Stimulated activated CD4-positive, alpha-beta T cell treated with anti-CD3 and anti-CD28 coated beads, Interleukin-15, amount 100 ng/mL, for 24 hours (primary cell): ENCODE measurements around the gene LGI4.
A peak's percentile ranks its signal among the peaks of the same experiment; 100 is the strongest.

ENCODE experiments used
- DNase-seq: peaks from one replicate; pipeline ENCODE4 v3.0.0-alpha.2; 2020

The LGI4 gene

DNA sequence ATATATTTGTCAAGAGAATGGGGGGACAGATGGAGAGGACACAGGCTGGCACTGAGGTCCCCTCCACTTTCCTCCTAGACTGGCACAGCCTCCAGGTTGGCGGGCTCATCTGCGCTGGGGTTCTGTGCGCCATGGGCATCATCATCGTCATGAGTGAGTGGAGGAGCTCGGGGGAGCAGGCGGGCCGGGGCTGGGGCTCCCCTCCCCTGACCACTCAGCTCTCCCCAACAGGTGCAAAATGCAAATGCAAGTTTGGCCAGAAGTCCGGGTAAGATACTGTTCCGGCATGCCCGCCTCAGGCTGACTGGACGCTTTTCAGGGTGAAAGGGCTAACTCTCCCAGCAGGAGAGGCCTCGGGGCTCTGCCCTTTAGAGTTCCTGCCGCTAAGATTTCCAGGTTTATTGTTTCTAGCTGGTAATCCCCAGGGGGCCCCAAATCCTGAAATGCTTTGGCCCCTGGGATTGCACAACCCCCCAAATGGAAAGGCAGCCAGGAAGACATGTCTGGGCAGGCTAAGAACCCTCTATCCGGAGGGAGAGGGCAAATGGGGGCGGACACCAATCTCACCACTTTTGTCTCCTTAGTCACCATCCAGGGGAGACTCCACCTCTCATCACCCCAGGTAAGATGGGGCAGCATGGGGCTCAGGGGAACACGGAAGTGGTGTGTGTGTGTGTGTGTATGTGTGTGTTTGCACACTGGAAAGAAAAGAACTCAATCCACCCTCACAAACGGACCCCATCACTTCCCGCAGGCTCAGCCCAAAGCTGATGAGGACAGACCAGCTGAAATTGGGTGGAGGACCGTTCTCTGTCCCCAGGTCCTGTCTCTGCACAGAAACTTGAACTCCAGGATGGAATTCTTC lies 11.9 kb downstream of the LGI4 start:
- no peak for DNase-seq

DNA sequence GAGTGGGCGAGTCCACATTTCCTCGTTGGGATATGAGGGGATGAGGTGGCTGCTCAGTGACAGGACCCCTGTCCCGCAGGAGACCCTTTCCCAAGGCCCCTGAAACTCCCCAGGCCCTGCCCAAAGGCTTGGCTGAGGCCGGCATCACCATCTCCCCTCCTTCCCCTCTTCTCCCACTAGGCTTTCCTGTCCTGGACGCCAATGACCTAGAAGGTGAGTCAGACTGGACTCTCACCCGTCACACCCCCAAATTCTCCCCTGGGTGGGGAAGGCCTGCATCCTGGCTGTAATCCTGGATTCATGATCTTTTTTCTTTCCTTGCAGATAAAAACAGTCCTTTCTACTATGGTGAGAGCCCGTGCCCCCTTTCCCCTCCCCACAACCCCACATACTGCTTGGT lies 14.0 kb downstream of the LGI4 start:
- no peak for DNase-seq

DNA sequence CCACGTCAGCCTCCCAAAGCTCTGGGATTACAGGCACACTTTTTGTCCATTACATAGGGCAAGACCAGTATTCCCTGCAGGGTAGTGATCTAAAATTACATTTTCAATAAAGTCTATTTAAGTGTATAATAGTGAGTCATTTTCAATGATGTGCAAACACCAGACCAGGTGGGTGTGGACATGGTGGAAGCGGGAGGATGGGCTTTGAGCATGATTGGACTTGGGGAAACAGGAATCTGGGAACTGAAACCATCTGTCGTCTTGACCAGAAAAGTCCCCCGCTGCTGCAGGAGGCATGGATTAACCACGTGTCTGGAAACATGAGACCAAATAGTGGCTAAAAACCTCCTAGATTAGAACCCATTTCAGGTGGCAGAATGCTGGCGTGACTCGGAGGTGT lies 14.4 kb downstream of the LGI4 start:
- DNase-seq: no peak

DNA sequence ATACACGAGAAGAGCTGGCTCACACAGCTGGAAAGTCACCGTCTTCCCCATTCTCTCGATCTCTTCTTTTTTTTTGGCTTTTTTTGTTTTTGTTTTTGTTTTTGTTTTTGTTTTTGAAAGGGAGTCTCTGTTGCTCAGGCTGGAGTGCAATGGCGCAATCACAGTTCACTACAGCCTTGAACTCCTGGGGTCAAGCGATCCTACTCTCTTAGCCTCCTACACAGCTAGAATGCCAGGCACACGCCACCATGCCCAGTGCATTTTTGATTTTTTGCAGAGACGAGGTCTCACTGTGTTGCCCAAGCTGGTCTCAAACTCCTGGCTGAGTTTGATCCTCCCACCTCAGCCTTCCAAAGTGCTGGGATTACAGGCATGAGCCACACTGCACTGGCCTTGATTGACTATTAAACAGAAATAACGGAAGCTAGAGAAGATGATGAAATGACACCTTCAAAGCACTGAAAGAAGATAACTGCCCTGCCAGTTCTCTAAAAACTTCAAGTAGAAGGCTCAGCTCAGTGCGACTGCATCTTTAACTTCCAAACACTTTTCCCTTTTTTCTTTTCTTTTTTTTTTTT lies 15.2 kb downstream of the LGI4 start:
- no peak for DNase-seq

DNA sequence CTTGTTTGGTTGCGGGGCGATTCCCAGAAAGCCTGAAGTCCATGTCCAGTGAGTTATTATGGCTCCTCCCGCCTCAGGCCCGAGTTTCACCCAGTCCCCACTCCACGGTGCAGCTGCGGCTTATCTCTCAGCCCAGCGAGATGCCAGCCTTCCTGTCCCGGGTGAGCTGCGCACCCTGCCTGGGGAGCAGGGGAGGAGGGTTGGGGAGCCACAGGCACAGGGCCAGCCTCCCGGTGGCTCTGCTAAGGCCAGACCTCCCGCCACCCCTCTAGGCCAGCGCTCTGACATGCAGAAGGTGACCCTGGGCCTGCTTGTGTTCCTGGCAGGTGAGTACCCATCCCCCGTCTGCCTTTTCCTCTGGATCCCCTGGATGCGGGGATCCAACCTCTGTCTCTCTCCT lies 15.8 kb downstream of the LGI4 start:
- DNase-seq: no peak

DNA sequence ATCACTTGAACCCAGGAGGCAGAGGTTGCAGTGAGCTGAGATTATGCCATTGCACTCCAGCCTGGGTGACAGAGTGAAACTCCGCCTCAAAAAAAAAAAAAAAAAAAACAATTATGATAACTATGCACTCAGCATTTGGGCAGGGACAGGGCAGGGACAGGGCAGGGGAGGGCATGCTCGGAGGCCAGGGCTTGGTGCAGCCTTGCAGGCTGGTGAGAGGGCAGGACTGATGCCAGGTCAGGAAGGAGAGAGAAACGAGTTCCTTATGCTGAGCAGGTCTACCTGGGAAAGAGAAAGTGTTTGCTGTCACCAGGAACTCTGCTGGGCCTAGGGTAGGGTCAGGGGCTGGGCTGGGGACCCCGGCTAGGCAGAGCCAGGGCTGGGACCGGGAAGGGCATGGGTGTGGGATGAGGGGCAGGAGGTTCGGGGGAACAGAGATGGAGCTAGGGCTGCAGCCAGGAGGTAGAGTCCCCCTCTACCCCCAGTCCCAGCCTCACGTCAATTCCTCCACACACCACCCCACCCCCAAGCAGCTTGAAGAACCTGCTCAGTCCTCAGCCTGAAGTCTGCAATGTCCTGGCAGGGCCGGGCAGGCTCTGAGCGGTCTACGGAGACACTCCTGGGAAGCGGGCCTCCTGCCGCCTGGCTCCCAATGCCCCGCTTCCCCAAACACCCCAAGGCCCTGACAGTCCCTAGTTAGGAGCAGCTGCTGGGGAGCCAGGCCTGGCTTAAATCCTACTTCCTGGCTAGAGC lies 16.4 kb downstream of the LGI4 start:
- no peak for DNase-seq

DNA sequence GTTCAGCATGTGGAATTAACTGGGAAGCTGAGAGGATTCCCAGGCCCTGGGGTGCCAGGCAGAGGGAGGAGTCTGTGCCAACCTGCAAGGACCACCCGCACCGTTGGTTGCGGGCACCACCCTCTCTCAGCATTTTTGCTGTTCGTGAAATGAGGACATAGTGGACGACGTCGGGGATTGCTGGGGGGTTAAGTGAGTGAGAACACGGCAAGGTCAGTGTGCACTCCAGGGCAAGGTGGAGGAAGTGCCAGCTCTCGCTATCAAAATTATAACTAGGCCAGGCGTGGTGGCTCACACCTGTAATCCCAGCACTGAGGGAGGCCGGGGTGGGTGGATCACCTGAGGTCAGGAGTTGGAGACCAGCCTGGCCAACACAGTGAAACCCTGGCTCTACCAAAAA lies 17.1 kb downstream of the LGI4 start:
- no peak for DNase-seq

DNA sequence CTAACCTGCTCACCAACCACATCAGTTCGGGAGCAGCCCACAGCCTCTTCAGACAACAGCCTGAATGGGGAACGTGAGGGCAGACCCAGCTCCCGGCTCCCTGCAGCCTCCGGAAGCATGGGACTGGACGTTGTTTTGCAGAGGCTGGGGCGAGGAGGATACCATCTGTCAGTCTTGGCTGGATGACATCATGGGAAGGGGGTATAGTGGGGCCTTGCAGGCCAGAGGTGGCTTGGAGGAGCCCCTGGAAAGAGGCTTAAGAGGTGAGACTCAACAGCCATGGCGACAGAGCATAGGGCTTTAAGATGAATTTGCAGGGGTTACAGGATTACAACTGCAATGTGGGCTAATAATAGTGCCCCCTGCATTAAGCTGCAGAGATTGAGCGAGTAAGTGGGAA lies 17.7 kb downstream of the LGI4 start:
- DNase-seq: no peak

DNA sequence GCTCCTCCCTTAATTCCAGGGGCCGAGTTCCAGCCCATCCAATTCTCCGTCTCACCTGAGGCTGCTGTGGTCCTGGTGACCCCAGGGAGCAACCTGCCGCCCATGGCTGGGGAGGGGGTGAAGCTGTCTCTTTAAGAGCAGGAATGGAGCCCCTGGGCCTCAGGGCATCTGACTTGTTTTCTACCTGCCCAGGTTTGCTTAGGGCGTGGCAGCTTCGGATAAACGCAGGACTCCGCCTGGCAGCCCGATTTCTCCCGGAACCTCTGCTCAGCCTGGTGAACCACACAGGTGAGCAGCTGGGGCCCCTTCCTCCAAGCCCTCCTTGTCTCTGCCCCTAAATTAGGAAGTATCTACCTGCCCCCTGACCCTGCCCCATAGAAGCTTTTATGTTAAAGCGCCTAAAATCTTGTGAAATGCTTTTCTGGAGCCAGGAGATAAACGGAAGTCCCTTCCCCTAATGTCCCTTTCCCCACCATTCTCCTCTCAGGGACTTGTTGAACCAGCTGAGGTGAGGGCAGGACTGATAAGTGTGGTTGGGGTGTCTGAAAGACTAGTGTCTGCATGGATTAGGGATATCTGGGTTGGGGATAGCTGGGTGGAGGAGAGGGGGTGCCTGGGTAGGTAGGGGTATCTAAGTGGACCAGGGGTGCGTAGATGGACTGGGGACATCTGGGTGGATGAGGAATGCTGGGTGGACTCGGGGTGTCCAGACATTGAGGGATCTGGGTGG lies 18.6 kb downstream of the LGI4 start:
- no peak for DNase-seq

DNA sequence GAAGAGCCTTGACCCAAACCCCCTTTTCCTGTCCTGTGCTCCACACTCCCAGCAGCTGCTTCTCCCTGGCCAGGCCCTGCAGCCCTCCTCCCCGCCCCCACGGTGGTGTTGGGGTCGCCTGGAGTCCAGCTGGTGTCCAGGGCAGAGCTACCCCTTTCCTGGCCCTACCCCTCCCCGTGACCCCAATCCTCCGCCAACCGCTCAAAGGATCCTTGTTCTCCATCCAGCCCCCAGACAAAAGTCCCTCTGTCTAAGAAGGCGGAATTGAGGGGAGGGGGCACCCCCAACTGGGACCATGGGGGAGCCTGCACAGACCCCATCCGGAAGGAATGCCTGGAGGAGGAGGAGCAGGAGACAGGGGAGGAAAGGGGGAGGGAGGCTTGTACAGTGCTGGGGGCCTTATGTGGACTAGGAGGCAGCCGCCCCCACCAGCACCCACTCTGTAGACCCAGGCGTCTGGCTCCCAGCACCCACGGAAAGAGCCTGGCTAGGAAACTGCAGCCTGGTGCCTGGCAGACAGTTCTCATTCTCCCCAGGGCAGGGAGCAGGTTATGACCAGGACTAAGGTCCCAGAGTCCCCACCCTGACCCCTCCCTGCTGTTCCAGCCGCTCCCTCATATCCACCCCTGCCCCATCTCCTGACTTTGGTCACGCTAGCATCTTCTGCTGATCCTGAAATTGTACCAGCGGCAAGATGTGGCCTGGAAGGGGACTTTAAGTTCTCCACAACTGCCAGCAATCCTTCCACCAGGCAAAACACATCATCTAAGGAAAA lies 19.5 kb downstream of the LGI4 start, which contains the start of gene FXYD3:
Gene FXYD3 (plus strand): TSS at position 647 of the 775 bp plus-strand sequence. CDS start 3,554 bp downstream, outside the sequence.
- DNase-seq: no peak

DNA sequence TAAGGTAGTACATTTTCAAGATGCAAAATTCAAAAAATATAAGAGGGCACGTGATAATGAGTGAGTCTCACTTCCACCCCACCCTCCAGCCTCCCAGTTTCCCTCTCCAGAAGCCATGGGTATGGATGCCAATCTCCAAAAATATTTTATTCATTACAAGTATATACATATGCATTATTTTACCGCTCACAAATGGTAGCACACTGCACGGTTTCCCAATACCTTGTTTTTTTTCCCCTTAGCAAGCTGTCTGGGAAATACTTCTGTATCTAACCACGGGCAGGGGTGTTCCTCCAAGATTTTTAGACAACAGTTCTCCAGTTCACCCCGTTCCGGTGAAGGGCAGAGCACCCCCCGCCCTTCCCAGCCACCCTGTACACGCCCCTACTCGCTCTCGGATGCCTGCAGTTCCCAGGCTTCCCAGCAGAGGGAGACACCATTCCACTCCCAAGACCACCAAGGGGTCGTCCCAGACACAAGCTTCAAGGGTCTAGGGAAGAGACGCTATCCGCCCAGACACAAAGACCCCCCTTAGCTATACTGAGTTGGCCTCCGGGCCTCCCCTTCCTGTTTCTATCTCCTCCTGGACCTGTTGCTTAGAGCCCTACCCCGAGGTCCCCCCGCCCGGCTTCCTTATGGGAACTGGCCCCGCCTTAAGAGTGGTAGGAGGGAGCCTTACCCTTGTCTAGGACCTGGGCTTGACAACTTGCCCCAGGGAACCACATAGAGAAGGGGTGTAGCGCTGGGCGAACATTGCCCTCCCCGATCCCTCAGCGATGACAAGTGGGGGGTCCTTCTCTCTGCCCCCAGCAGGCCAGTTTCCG lies 20.3 kb downstream of the LGI4 start:
- DNase-seq: peak; percentile 73

DNA sequence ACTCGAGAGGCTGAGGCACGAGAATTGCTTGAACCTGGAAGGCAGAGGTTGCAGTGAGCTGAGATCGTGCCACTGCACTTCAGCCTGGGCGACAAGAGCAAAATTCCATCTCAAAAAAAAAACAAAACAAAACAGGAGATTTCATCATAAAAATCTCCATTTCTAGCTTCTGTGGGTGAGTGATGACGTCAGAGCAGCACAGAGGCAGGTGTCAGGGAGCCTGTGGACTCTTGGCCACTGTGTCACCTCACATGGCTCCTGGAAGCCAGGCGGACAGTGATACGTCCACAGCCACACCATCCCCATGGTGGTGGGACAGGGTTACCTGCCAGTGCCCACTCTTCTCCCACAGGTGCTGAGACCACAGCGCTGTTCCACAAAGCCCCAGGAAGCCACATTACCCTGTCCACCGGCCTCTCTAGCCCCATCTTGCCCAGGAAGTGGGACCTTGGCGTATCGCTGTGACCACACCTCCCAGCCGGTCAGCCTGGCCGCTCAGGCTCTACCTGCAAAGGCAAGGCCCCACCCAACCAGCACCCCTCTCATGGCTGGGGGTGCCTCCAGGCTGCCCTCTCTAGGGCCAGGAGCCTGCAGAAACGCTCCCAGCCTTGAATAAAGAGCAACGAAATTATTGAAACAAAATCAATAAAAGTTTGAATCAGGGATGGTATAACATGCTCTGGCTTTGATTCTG lies 21.7 kb downstream of the LGI4 start:
- DNase-seq: no peak

DNA sequence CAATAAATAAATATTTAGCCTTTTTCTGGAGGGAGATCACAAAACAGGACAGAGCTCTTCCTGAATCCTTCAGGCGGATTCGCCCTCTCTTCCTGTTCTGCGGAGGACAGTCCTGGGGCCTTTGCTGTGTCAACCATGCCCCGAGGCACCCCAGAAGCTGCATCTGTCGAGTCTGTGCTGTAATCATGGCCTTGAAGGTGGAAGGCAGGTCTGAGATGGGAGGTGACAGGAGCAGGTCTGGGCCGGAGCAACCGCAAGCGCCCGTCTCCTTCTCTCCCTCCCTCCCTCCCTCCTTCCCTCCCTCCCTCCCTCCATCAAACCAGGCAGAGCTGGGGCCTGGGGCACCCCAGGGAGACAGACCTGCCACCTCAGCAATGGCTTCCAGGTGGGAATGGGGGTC lies 23.9 kb downstream of the LGI4 start:
- DNase-seq: no peak

DNA sequence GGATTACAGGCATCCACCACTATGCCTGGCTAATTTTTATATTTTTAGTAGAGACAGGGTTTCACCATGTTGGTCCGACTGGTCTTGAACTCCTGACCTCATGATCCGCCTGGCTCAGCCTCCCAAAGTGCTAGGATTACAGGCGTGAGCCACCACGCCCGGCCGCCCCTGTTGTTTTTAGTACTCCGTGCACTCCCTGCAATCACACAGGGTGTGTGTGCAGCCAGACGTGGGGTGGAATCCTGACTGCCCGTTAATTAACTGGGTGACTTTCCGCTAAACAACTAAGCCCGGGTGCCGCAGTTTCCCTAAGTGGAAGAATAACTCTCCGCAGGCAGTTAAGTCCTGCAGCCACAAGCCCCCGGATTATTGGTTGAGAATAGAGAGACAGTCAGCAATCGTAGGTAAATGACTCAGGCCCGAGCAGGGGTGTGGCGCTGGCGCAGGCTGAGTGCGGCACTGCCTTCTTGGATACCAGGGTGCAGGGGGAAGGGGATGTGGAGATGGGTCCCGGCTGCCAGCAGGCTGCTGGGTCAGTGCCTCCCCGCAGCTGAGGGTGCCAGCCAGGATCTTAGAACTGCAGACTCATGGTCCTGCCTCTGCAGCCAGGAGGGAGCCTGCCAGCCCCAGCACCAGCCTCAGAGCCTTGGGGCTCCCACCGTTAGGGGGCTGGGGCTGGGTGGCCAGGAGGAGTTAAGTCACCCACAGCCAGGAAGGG lies 25.3 kb downstream of the LGI4 start:
- DNase-seq: no peak

DNA sequence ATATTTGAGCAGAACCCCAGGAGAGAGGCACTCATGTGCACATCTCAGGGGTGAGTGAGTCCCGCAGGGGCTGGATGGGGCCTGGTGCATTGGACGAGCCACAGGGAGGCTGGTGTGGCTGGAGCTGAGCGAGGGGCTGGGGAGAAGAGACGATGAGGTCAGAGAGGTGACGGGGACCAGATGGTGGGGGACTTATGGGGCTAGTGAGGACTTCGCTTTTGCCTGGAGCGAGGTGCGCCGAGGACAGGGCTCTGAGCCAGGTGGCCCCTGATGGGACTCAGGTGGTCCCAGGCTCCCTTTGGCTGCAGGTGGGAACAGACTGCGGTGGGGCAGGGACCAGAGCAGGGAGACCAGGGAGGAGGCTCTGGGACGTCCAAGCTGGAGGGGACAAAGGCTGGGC lies 26.1 kb downstream of the LGI4 start:
- no peak for DNase-seq

DNA sequence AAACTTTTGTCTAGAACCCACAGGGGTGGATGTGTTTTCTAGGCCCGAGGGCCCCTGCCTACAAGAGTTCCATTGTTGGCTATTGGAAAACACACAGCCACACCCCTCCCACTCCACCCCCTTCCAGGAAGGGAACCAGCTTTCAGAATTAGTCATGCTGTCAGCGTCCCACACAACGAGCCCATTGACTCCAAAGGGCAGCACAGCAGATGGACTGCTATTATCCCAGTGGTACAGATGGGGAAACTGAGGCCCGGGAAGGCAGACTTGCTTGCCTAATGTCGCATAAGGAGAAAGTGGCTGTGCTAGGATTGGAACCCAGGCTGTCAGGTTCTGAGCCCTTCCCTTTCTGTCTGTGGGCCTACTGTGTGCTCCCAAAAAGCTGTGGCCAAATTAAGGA lies 27.3 kb downstream of the LGI4 start:
- DNase-seq: peak; percentile 33

DNA sequence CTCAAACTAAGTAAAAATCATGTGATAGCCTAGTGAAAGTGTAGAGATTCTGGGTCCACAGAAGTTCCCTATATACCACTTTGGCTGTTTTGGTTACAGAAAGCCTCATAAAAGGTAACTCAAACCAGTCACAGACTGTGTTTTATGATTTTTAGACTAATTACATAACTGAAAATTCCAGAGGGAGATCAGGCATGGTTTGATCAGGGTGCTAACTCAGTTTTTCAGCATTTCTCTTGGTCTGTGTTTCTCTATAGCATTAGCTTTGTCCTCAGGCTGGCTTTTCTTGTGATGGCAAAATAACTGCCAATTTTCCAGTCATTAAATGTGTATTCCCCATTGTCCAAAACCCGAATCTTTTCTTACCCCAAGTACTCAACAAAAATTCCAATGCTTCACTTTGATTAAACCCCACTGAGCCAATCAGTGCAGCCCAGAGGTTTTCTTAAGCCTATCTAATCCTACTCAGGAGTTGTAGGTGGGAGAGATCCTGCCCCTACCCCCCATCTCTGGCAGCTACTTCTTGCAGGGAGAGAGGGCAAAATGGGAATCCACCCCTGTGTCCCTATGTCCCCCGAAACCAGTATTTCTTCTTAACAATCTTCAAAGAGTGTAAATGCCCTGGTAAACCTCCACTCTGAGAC lies 27.8 kb downstream of the LGI4 start:
- DNase-seq: no peak

DNA sequence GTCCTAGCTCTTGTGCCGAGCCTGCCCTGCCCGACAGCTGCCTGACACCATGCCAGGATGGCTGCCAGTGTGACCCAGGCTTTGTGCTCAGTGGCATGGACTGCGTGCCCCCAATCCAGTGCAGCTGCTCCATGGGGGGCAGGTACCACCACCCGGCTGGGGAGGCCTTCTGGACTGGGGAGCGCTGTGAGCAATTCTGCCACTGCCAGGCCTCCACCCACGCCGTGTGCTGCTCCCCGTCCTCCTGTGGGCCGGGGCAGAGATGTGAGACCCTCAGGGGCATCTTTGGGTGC lies 28.6 kb downstream of the LGI4 start:
- DNase-seq: no peak

DNA sequence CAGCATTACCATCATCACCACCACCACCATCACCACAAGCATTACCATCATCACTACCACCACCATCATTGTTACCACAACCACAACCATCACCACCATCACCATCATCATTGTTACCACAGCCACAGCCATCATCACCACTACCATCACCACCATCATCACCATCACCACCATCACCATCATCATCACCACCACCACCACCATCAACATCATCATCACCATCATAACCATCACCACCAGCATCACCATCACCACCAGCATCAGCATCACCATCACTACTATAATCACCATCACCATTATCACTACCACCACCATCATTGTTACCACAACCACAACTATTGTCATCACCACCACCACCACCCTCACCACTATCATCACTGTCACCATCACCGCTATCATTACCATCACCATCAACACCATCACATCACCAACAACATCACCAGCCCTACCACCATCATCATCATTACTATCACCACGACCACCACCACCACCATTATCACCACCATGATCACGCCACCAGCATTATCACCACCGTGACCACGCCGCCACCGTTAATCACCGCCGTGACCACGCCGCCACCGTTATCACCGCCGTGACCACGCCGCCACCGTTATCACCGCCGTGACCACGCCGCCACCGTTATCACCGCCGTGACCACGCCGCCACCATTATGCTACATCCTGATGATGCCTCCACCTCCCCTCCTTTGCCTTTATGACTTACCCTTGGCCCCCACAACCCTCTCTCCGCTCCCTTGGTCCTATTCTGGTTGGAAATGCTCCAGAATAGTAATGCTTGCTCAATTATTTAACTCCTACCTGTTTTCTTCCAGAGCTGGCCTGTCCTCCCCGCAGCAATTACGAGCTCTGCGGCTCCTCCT lies 29.2 kb downstream of the LGI4 start:
- no peak for DNase-seq
